ENCODE data around the gene CAPN5.
"Not testable (repeated sequence)": the region's sequence is repeated elsewhere in the genome, so short reads cannot be mapped to it uniquely, and the experiment has no call there.

Gene CAPN5

DNA sequence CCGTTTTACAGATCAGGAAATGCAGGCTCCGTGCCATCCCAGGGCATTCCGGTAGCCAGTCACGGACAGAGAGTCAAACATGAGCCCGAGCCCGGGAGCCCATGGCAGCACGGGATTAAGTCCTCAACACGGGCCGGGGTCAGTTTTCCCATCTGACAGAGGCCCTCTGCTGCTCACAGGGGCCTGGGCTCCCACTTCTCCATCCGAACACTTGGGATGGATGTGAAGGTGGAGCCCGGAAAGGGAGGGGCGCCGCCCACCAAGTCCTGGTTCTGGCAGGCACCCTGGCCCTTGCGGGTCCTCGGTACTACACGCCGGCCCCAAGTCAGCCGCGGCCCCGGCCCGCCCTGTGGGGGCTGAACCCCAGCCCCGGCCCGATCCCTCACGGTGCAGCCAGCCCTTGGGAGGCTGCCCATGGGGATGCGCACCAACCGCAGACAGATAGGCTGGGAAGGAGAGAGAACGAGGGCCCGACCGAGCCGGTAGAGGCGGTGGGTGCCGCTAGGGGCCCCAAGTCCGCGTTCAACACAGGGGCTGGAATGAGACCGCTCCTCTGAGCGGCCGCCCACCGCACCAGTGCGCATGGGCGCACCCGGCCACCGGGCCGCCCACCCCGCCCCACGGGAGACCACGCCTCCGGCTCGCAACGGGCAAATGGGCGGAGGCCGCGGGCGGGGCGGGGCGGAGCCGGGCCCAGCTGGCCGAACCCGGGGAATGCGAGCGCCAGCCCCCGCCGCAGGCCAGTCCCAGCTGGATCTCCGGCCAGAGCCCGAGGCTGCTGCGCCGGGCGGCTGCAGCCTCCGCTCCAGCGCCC is at the start of gene CAPN5:
CAPN5 (plus strand) TSS at position 743 of the 814 bp plus-strand sequence. CDS start 17,916 bp downstream, outside the sequence.
- DNase-seq, result peak; percentile 94

- not testable (repeated sequence) for DNase-seq
Measured at GRCh38 chr11:77018396-77018924, 48.3 kb upstream of the CAPN5 start.

DNA sequence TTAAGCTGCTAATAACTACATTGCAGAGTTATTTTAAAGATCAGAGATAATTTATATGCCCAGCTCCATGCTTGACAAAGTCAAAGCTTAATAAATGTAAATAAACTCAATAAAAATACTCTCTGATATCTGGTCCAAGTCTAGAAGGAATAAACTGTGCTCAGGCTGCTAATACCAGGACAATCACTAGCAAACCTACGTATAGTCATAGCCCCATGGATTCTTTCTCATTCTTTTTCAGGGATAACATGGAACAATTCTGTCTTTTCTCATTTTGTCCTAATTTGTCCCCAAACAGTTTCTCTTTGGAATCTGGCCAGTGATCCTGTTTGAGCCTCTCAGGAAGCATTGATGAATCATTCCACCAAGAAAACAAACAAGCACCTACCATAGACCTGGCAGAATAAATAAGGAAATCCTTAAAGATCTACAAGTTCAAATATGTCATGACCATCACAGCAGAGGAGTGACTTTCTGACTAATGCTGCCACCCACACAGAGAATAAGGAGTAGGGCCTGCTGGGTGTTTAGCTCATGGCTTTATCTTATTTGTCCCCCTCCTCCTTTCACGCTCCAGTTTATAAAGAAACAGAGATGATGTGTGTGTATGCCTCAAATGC is 46.7 kb upstream of the CAPN5 start:
- no peak for DNase-seq

DNA sequence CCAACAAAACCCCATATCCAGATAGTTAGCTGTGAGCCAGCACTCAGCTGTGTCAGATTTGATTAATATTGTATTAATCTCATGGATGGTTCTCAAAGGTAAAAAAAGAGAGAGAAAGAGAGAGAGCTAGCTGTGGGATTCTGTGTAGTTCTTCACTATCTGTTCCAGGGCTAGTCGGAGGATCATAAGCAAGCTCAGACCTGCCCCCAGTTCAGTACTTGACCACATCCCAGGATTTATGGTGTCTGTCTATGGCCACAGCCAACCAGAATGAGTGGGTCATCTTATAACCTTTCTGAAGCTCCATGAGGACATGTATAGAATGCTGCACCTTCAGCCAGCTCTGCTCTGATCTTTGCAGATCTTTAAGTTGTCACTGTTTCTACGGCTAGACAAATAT is 46.0 kb upstream of the CAPN5 start:
- no peak for DNase-seq

GRCh38 chr11:77024745-77025144 is 42.0 kb upstream of the CAPN5 start:
- DNase-seq, result no peak

- DNase-seq, result no peak
Measured at GRCh38 chr11:77026221-77026620, 40.5 kb upstream of the CAPN5 start.

DNA sequence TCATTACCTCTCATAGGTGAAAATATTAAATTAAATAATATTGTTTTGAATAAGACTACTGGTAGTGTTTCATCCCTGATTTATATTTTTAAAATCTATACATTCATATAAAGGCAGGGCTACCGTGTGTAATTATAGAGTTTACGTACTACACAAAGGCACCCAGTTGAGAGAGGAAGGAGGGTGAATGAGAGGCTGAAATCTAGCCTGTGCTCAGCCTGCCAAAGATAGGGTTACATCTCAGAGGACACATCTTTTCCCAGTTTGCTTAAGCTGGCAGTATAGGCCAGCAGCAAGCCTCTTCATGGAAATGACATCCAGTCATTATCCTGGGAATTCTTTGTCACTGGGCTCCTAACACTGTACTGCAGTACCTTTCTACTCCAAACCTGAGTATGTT is 40.0 kb upstream of the CAPN5 start:
- DNase-seq, result no peak

- no peak for DNase-seq
Measured at GRCh38 chr11:77027275-77027674, 39.5 kb upstream of the CAPN5 start.

GRCh38 chr11:77029829-77030228 is 36.9 kb upstream of the CAPN5 start:
- no peak for DNase-seq

DNA sequence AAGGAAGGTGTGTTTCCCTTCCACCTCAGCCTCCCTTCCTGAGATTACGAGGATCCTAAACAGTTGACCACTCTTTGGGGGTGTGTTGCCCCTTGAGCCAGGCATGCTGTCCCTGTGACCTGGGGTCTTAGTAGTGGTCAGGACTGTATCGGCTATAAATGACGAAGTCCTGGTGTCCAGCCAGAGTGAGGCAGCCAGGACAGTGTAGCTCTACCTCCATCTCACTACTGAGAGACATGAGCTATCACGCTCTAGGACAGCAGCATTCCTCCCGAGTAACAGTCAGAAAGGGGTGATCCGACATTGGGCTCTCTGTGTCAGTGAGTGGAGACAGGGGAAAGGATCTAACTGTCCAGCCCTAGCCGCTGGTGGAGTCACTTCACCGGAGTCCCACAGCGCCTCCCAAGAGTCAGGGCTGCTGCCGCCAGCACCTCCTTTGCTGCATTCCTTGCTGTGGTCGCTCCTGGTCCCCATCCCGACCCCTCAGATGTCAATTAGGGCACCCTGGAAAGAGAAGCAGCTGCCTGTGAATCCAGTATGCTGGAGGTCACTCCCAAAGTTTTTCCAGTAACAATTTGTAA is 35.8 kb upstream of the CAPN5 start:
- DNase-seq, result no peak

- DNase-seq, result no peak
Measured at GRCh38 chr11:77031599-77031998, 35.2 kb upstream of the CAPN5 start.

DNA sequence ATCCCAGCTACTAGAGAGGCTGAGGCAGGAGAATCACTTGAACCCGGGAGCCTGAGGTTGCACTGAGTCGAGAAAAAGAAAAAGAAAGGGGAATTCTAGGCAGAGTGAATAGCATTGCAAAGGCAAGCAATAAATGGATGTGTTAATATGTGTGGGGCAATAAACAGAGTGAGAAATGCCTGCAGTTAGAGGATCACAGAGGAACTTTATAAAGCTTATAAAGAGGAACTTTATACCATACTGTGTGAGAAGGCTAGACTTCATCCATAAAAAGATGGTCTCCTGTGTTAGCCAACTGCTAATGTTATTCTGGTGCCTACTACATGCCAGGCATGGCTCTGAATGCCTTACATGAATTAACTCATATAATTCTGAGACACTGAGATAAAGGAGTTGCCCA is 31.7 kb upstream of the CAPN5 start:
- DNase-seq, result no peak

DNA sequence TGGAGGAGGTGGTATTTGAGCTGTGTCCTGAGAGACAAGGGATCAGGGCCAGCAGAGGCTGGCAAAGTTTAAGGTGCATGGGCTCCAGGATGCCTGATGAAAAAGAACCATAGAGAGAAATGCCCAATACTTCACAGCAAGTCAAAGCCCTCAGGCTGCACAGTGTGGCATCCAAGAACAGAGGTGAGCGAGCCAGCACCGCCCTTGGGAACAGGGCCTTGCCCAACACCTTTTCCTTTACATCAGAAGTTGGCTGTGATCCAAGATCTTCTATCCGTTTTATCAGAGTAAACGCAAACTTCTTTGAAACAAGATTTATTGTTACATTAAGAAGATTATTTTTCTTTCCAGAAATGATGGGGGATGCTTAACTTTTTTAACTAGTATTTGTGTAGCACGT is 31.2 kb upstream of the CAPN5 start:
- no peak for DNase-seq

DNA sequence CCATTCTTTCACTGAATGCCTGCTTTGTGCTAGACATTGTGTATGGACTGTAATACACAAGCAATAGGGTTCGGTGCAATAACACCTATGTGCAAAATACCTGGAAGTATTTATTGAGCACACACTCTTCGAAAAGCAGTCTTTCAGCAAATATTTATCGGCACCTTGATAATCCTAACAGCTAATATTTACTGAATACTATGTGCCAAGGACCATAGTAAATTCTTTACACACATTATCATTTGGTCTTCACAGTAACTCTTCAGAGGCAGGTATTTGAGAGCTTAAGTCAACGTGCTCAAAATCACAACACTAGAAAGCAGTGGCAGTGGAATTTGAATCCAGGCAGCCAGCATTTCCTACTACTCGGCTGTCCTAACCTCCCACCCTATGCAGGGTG is 30.4 kb upstream of the CAPN5 start:
- no peak for DNase-seq

GRCh38 chr11:77037057-77037456 is 29.7 kb upstream of the CAPN5 start:
- no peak for DNase-seq

- no peak for DNase-seq
Measured at GRCh38 chr11:77038029-77038824, 28.5 kb upstream of the CAPN5 start.

GRCh38 chr11:77038825-77039326 is 27.9 kb upstream of the CAPN5 start:
- DNase-seq, result no peak

DNA sequence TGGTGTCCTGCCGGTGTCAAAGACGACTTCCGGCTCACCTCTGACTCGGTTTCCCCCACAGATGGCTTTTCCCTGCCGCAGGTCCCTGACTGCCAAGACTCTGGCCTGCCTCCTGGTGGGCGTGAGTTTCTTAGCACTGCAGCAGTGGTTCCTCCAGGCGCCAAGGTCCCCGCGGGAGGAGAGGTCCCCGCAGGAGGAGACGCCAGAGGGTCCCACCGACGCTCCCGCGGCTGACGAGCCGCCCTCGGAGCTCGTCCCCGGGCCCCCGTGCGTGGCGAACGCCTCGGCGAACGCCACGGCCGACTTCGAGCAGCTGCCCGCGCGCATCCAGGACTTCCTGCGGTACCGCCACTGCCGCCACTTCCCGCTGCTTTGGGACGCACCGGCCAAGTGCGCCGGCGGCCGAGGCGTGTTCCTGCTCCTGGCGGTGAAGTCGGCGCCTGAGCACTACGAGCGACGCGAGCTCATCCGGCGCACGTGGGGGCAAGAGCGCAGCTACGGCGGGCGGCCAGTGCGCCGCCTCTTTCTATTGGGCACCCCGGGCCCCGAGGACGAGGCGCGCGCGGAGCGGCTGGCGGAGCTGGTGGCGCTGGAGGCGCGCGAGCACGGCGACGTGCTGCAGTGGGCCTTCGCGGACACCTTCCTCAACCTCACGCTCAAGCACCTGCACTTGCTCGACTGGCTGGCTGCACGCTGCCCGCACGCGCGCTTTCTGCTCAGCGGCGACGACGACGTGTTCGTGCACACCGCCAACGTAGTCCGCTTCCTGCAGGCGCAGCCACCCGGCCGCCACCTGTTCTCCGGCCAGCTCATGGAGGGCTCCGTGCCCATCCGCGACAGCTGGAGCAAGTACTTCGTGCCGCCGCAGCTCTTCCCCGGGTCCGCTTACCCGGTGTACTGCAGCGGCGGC is 27.0 kb upstream of the CAPN5 start:
- DNase-seq, result peak; percentile 23

GRCh38 chr11:77040401-77040777 is 26.4 kb upstream of the CAPN5 start:
- DNase-seq, result no peak

GRCh38 chr11:77040889-77041288 is 25.9 kb upstream of the CAPN5 start:
- DNase-seq, result no peak

GRCh38 chr11:77042111-77042726 is 24.6 kb upstream of the CAPN5 start:
- DNase-seq, result no peak

Measured in CD4-positive, alpha-beta T cell treated with Interleukin-17A for 4 hours (primary cell).